ENCODE data around the gene FNIP2. TPM values are rescaled to one million over a fixed set of nuclear protein-coding genes. Genes with fewer than 3 reads are reported as not detected.
A peak's percentile ranks its signal among the peaks of the same experiment; 100 is the strongest.

Gene FNIP2
- total and polyA plus RNA-seq, 8 donors: 4.8 to 109 (median 28.9) TPM

DNA sequence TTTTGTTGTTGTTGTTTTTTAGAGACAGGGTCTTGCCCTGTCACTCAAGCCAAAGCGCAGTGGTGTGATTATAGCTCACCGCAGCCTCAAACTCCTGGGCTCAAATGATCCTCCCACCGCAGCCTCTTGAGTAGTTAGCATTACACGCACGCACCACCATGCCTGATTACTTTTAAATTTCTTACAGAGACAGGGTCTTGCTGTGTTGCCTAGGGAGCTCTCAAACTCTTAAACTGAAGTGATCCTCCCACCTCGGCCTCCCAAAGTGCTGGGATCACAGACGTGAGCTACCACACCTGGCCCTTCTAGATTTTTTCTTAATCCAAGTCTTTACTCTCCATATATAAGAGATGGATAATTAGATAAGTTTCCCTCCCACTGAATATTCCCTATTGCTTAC lies 29.2 kb downstream of the FNIP2 start:
- H3K4me3 ChIP-seq: no peak overlapping the region
- TF ChIP-seq POLR2AphosphoS5 (IDR thresholded peaks at IDR 0.05): no peak
- TF ChIP-seq, protein P1, sequence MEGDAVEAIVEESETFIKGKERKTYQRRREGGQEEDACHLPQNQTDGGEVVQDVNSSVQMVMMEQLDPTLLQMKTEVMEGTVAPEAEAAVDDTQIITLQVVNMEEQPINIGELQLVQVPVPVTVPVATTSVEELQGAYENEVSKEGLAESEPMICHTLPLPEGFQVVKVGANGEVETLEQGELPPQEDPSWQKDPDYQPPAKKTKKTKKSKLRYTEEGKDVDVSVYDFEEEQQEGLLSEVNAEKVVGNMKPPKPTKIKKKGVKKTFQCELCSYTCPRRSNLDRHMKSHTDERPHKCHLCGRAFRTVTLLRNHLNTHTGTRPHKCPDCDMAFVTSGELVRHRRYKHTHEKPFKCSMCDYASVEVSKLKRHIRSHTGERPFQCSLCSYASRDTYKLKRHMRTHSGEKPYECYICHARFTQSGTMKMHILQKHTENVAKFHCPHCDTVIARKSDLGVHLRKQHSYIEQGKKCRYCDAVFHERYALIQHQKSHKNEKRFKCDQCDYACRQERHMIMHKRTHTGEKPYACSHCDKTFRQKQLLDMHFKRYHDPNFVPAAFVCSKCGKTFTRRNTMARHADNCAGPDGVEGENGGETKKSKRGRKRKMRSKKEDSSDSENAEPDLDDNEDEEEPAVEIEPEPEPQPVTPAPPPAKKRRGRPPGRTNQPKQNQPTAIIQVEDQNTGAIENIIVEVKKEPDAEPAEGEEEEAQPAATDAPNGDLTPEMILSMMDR (IDR thresholded peaks at IDR 0.05): no peak
- TF ChIP-seq POLR2A (IDR thresholded peaks at IDR 0.05): no peak
- no peaks in the 10 kb centered on the region for H3K27me3 ChIP-seq
- DNase-seq: no peak
- intact Hi-C loops (cut with DNase I; ENCODE audit: low total_unique reads): no loop called here
- no peaks in the 10 kb centered on the region for H3K36me3 ChIP-seq
- H3K4me1 ChIP-seq: peaks cover 19 to 76% (median 42%) of the 10 kb centered on the region in 4 donors
- H3K9me3 ChIP-seq: no peaks in the 10 kb centered on the region
- H3K27ac ChIP-seq: no peak overlapping the region
- WGBS, 5 donors: 88 to 89% (median 88%) methylated on average over 7 of the region's 7 CpGs

DNA sequence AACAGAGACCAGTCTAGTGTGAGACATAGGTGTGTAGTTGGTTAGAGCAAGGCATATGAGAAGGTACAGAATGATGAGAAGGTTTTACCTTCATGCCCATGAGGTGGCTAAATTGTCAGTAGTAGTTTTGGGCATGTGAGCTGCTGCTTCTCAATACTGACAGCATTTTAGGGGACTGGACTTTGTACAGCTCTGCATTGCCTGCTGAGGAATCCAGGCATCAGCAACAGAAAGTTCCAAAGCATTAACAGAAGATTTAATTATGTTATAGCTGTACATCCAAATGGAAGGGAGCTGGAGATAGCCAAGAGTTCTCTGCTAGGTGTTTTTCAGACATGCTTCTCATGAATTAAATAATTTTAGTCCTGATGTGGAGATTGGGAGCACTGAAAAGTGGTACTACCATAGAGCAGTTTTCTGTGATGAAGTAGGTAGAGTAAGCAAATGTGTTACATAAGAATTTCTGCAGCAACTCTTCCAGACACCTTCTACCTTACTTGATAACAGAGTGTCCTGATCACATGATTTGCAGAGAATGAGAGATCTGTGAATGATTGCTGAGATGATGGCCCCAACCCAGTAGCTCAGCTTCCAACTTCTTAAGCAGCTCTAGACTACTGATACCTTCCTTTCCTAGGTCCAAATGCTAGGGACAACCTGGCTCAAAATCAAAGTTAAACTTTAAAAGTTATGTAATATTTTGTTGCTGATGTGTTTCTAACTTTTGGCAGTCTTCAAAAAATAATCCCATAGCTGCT lies 30.4 kb downstream of the FNIP2 start:
- intact Hi-C loops (cut with DNase I; ENCODE audit: low total_unique reads): no loop called here
- no peak overlapping the region for H3K27ac ChIP-seq
- no peak overlapping the region for H3K4me3 ChIP-seq
- no peaks in the 10 kb centered on the region for H3K27me3 ChIP-seq
- no peaks in the 10 kb centered on the region for H3K9me3 ChIP-seq
- no peaks in the 10 kb centered on the region for H3K36me3 ChIP-seq
- TF ChIP-seq POLR2AphosphoS5 (IDR thresholded peaks at IDR 0.05): no peak
- no peak for TF ChIP-seq EP300 (IDR thresholded peaks at IDR 0.05)
- TF ChIP-seq POLR2A (IDR thresholded peaks at IDR 0.05): no peak
- TF ChIP-seq, protein P1 (IDR thresholded peaks at IDR 0.05): no peak
- no peak for DNase-seq
- H3K4me1 ChIP-seq: peaks cover 19 to 83% (median 39%) of the 10 kb centered on the region in 4 donors

DNA sequence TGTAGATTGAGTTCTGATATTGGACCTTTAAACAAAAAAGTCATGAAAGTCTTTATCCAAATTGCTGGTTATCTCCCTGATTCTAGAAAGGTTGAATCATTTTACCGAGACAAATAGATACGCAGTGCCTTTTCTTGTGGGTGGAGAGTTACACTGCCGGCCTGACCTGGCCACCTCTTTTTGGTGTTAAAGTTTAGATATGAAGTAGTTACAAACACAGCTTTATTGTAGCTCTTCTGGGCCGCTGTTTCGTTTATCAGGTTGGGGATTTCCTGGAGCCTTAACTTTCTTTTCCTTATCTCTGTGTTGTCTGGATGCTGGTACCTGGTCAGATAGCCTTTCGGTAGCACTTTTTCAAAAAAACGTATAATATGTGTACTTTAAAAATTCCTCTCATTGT lies 31.0 kb downstream of the FNIP2 start:
- H3K27me3 ChIP-seq: no peaks in the 10 kb centered on the region
- H3K27ac ChIP-seq: peak overlapping the region in 1 of 5 donors; percentile 17
- H3K36me3 ChIP-seq: no peaks in the 10 kb centered on the region
- DNase-seq: no peak
- peaks cover 19 to 81% (median 40%) of the 10 kb centered on the region in 4 donors for H3K4me1 ChIP-seq
- no peaks in the 10 kb centered on the region for H3K9me3 ChIP-seq
- intact Hi-C loops (cut with DNase I; ENCODE audit: low total_unique reads): no loop called here
- TF ChIP-seq EP300 (IDR thresholded peaks at IDR 0.05) (no peak), POLR2AphosphoS5 (IDR thresholded peaks at IDR 0.05) (no peak), POLR2A (IDR thresholded peaks at IDR 0.05) (no peak)
- TF ChIP-seq, protein P1 (IDR thresholded peaks at IDR 0.05): no peak
- WGBS, 5 donors: 29 to 53% (median 39%) methylated on average over 7 of the region's 7 CpGs
- no peak overlapping the region for H3K4me3 ChIP-seq

DNA sequence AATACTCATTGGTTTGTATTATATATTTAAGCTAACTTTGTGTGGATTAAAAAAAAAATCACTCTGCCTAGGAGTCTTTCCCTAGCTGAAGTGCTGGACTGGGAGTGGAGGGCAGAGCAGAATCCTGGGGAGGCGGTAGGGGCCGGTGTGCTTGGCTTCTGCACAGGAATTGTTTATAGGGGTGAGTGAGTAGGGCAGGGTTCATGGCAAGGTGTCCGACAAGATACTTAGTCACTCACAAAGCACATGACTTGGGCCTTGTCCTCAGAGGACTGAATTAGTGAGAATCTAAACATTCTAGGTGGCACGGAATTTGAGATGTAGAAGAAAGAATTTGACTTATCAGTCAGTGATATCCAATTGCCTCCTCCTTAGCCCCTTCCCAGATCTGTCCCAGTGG lies 32.2 kb downstream of the FNIP2 start:
- no peak overlapping the region for H3K27ac ChIP-seq
- no peak for DNase-seq

More for the DNA sequence above, 32.2 kb downstream of the FNIP2 start:
- Histone ChIP-seq H3K36me3 (no peaks in the 10 kb centered on the region), H3K4me3 (no peak overlapping the region), H3K4me1 (peaks cover 23 to 85% (median 47%) of the 10 kb centered on the region in 4 donors), H3K9me3 (no peaks in the 10 kb centered on the region), H3K27me3 (no peaks in the 10 kb centered on the region)
- WGBS, 5 donors: 63 to 80% (median 71%) methylated on average over 4 of the region's 4 CpGs
- TF ChIP-seq POLR2AphosphoS5 (IDR thresholded peaks at IDR 0.05) (no peak), EP300 (IDR thresholded peaks at IDR 0.05) (no peak), POLR2A (IDR thresholded peaks at IDR 0.05) (no peak)
- TF ChIP-seq, protein P1 (IDR thresholded peaks at IDR 0.05): no peak
- intact Hi-C loops (cut with DNase I; ENCODE audit: low total_unique reads): no loop called here
